HCT116 (cell line): Measurements from ENCODE around the gene MYO3B. TPM values are rescaled to one million over a fixed set of nuclear protein-coding genes. Genes with fewer than 3 reads are reported as not detected.

ENCODE experiments used
- ATAC-seq: fragments of 200-7000 bp; cut with Tn5 transposase; 2 replicates; pipeline ENCODE4 v1.9.1; 2020; ENCODE audit warnings: mild to moderate bottlenecking, moderate library complexity
- BruUV-seq: library from RNA; stranded (reverse); fragments of 400-500 nt; replicated peaks from 2 replicates; lab custom pipeline; 2021; lab: Mats Ljungman, UMichigan
- CTCF ChIA-PET: fragments of 300-600 bp; sonication (Branson Sonifier 250); formaldehyde crosslinking; loops from one replicate; lab custom pipeline; 2021; ENCODE audit warnings: antibody characterized with exemption; lab: Charles Lee
- POLR2A ChIA-PET: fragments of 300-600, 350-600 bp; sonication (Branson Sonifier 250); formaldehyde crosslinking; loops from one replicate; lab custom pipeline; 2021; ENCODE audit warnings: antibody characterized with exemption; lab: Charles Lee
- RAD21 ChIA-PET, 2 experiments: fragments of 300-600 bp; sonication (Branson Sonifier 250); formaldehyde crosslinking; loops; one replicate each; lab custom pipeline; 2023; ENCODE audit warnings: low total read pairs in 2 of 2; ENCODE audit not compliant: uncharacterized antibody in 2 of 2, unreplicated experiment in 2 of 2, low non-redundant PET in 1 of 2; lab: Charles Lee
- DNase-seq: peaks from one replicate; pipeline ENCODE4 v3.0.0-alpha.2; 2010; ENCODE audit warnings: low read depth, low spot score
- H2AFZ ChIP-seq: fragments of 200-600 bp; shearing (Covaris generic), sonication (generic); 2 replicates; pipeline ENCODE4 v1.6.1; 2017; ENCODE audit warnings: low read depth, mixed run types, mixed read lengths, antibody characterized with exemption, low read length; ENCODE audit not compliant: poor library complexity, severe bottlenecking
- H3K27ac ChIP-seq: 2 replicates; pipeline ENCODE4 v1.5.1; 2012; ENCODE audit warnings: low read depth, low read length
- H3K27me3 ChIP-seq: fragments of 200-600 bp; sonication (generic); 2 replicates; pipeline ENCODE4 v1.6.1; 2016; ENCODE audit warnings: mixed run types, low read length, mixed read lengths; ENCODE audit not compliant: insufficient read depth
- H3K36me3 ChIP-seq, 2 experiments: fragments of 200-500 bp in 1 of 2; fragments of 200-600 bp in 1 of 2; sonication (Bioruptor generic) in 1 of 2; sonication (generic) in 1 of 2; 2 replicates each; pipeline versions ENCODE4 v1.5.1 to v1.6.1; 2014 to 2016; ENCODE audit warnings: low read length in 2 of 2, inconsistent platforms in 1 of 2, mixed read lengths in 1 of 2, mixed run types in 1 of 2; ENCODE audit not compliant: insufficient read depth in 2 of 2, control insufficient read depth in 1 of 2
- H3K4me1 ChIP-seq, 2 experiments: fragments of 200-600 bp in 1 of 2; sonication (generic) in 1 of 2; 2 replicates each; pipeline versions ENCODE4 v1.5.1 to v1.6.1; 2012 to 2017; ENCODE audit warnings: low read length in 2 of 2, inconsistent platforms in 1 of 2, mild to moderate bottlenecking in 1 of 2, mixed read lengths in 1 of 2, mixed run types in 1 of 2, moderate library complexity in 1 of 2; ENCODE audit not compliant: insufficient read depth in 2 of 2, control insufficient read depth in 1 of 2
- H3K4me2 ChIP-seq: fragments of 200-600 bp; sonication (generic); 2 replicates; pipeline ENCODE4 v1.6.1; 2017; ENCODE audit warnings: mixed run types, low read length, mixed read lengths
- H3K4me3 ChIP-seq, 2 experiments: fragments of 200-600 bp in 1 of 2; sonication (generic) in 1 of 2; replicated peaks in 1 of 2; 2 replicates each; pipeline ENCODE4 v1.5.1; 2011 to 2016; ENCODE audit warnings: low read length in 2 of 2, control low read depth in 1 of 2, low read depth in 1 of 2, mild to moderate bottlenecking in 1 of 2, mixed read lengths in 1 of 2, mixed run types in 1 of 2
- H3K79me2 ChIP-seq: fragments of 200-600 bp; sonication (generic); 2 replicates; pipeline ENCODE4 v1.6.1; 2017; ENCODE audit warnings: mild to moderate bottlenecking, mixed run types, low read length, moderate library complexity, mixed read lengths; ENCODE audit not compliant: insufficient read depth
- H3K9ac ChIP-seq: fragments of 200-600 bp; sonication (generic); 2 replicates; pipeline ENCODE4 v1.6.1; 2016; ENCODE audit warnings: low read length, mixed read lengths
- H3K9me2 ChIP-seq: fragments of 200-600 bp; sonication (generic), shearing (Covaris generic); 2 replicates; pipeline ENCODE4 v1.6.1; 2017; ENCODE audit warnings: mixed run types, mild to moderate bottlenecking, moderate library complexity; ENCODE audit not compliant: insufficient read depth
- H3K9me3 ChIP-seq, 2 experiments: fragments of 200-500 bp in 1 of 2; fragments of 200-600 bp in 1 of 2; sonication (Bioruptor generic) in 1 of 2; sonication (generic) in 1 of 2; 2 replicates each; pipeline ENCODE4 v1.6.1; 2014 to 2017; ENCODE audit warnings: low read length in 2 of 2, mixed read lengths in 2 of 2, inconsistent platforms in 1 of 2, low read depth in 1 of 2, mild to moderate bottlenecking in 1 of 2, mixed run types in 1 of 2, moderate library complexity in 1 of 2; ENCODE audit not compliant: control insufficient read depth in 1 of 2, insufficient read depth in 1 of 2
- H4K20me1 ChIP-seq: fragments of 200-600 bp; sonication (generic), shearing (Covaris generic); 2 replicates; pipeline ENCODE4 v1.6.1; 2017; ENCODE audit warnings: mixed run types, mild to moderate bottlenecking, moderate library complexity; ENCODE audit not compliant: insufficient read depth
- CBX3 ChIP-seq: IDR thresholded peaks from 2 replicates; pipeline ENCODE4 v1.6.1; 2012; ENCODE audit warnings: low read depth
- CEBPB ChIP-seq: IDR thresholded peaks from 2 replicates; pipeline ENCODE4 v1.6.1; 2012; ENCODE audit warnings: low read depth
- EGR1 ChIP-seq: IDR thresholded peaks from 2 replicates; pipeline ENCODE4 v1.6.1; 2012; ENCODE audit warnings: low read depth
- JUND ChIP-seq: IDR thresholded peaks from 2 replicates; pipeline ENCODE4 v1.6.1; 2012
- SIN3A ChIP-seq: IDR thresholded peaks from 2 replicates; pipeline ENCODE4 v1.6.1; 2012; ENCODE audit warnings: low read depth
- SP1 ChIP-seq: IDR thresholded peaks from 2 replicates; pipeline ENCODE4 v1.6.1; 2012; ENCODE audit warnings: low read depth
- SRF ChIP-seq: IDR thresholded peaks from 2 replicates; pipeline ENCODE4 v1.6.1; 2012; ENCODE audit warnings: low read depth
- TCF7L2 ChIP-seq: IDR thresholded peaks from 2 replicates; pipeline ENCODE4 v1.7.0; 2011; ENCODE audit warnings: borderline replicate concordance, inconsistent platforms; ENCODE audit not compliant: insufficient read depth, insufficient read length; ENCODE audit errors: extremely low read depth
- ZFX ChIP-seq: fragments of 450-650 bp; IDR thresholded peaks from 2 replicates; pipeline ENCODE4 v1.6.1; 2017
- ZNF274 ChIP-seq: fragments of 200-500 bp; sonication (Bioruptor generic); IDR thresholded peaks from 2 replicates; pipeline ENCODE4 v1.6.1; 2014; ENCODE audit warnings: mild to moderate bottlenecking, low read depth, low read length, inconsistent platforms
- intact Hi-C: fragments of 100-400 bp; cut with micrococcal nuclease; formaldehyde crosslinking; loops from 2 replicates; pipeline ENCODE4 v1.10.0; 2022
- total RNA-seq: library from RNA; stranded (reverse); gene quantifications from one replicate; pipeline ENCODE4 v1.2.1, GENCODE V29; 2021; ENCODE audit not compliant: unreplicated experiment
- TF ChIP-seq, protein P1 (sequence below), 3 experiments: fragments of 200-600 bp in 1 of 3; sonication (generic) in 1 of 3; IDR thresholded peaks in 2 of 3; conservative IDR thresholded peaks in 1 of 3; 2 replicates each; pipeline ENCODE4 v1.5.1; 2012 to 2017; ENCODE audit warnings: low read depth in 2 of 3, low read length in 2 of 3, antibody characterized with exemption in 1 of 3, borderline replicate concordance in 1 of 3, control low read depth in 1 of 3, mild to moderate bottlenecking in 1 of 3, mixed read lengths in 1 of 3, mixed run types in 1 of 3, moderate library complexity in 1 of 3; ENCODE audit not compliant: insufficient read depth in 1 of 3
- TF ChIP-seq, protein P2 (sequence below): IDR thresholded peaks from 2 replicates; pipeline ENCODE4 v1.6.1; 2011; ENCODE audit warnings: mild to moderate bottlenecking, low read length, moderate library complexity; ENCODE audit not compliant: insufficient replicate concordance; ENCODE audit errors: extremely low read depth
- TF ChIP-seq, protein P3 (sequence below): IDR thresholded peaks from 2 replicates; pipeline ENCODE4 v1.6.1; 2012

The MYO3B gene
- total RNA-seq, 1 experiment from 2014 or later, result not detected

DNA sequence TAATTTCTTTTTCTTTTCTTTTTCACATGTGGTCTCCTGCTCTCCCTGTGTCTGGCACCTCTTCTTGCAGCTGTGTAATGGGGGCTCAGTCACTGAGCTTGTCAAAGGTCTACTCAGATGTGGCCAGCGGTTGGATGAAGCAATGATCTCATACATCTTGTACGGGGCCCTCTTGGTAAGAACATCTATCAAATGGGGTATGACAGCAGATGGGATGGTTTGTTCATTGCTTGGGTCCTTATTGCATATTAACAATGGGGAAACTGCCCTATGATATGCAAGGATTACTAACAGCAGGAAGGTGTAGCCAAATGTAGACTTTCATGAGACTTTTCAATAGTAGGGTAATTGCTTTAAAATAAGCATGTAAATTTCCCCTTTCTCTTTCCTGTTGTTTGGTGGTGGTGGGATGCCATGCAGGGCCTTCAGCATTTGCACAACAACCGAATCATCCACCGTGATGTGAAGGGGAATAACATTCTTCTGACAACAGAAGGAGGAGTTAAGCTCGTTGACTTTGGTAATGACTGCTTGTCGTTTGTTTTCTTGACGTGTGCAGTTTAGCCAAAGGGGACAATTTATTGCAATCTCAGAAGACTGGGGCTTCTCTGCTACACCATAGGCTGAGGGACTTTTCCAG, 36.5 kb downstream of the MYO3B start:
- no TSS peak for BruUV-seq
- H3K27ac ChIP-seq, result no peak overlapping the region
- CTCF ChIA-PET, result no interaction called here

DNA sequence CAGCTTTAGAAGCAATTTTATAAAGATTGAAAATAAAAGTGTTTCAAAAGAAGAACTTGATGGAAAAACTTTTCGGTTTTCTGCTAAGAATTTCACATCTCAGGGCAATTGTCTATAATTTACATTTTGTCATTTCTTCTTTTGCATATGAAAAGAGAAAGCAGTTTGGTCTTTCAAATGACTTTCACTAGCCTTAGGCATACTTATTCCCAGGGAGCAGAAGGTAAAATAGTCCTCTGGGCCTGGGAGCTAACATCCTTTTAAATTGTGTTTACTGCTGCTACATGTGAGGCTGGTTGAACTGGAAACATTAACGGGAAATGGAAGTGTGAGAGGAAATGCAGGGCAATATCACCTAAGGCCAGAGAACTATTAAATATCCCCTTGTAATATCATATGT, 37.1 kb downstream of the MYO3B start:
- Histone ChIP-seq H4K20me1 (no peaks in the 10 kb centered on the region), H3K9me3 (no peaks in the 10 kb centered on the region), H3K4me2 (no peak overlapping the region), H2AFZ (no peak overlapping the region), H3K27me3 (no peaks in the 10 kb centered on the region), H3K36me3 (no peaks in the 10 kb centered on the region), H3K27ac (no peak overlapping the region), H3K9me2 (no peaks in the 10 kb centered on the region), H3K4me3 (no peak overlapping the region), H3K9ac (no peak overlapping the region), H3K4me1 (no peaks in the 10 kb centered on the region), H3K79me2 (no peaks in the 10 kb centered on the region)
- no peak for ATAC-seq
- ChIA-PET CTCF (no interaction called here), RAD21 (no interaction called here), POLR2A (no interaction called here)
- intact Hi-C loops, result no loop called here
- BruUV-seq, result no TSS peak
- no peak for DNase-seq
- no peak for TF ChIP-seq EGR1
- no peak for TF ChIP-seq SIN3A
- no peak for TF ChIP-seq ZNF274
- TF ChIP-seq, protein P1, sequence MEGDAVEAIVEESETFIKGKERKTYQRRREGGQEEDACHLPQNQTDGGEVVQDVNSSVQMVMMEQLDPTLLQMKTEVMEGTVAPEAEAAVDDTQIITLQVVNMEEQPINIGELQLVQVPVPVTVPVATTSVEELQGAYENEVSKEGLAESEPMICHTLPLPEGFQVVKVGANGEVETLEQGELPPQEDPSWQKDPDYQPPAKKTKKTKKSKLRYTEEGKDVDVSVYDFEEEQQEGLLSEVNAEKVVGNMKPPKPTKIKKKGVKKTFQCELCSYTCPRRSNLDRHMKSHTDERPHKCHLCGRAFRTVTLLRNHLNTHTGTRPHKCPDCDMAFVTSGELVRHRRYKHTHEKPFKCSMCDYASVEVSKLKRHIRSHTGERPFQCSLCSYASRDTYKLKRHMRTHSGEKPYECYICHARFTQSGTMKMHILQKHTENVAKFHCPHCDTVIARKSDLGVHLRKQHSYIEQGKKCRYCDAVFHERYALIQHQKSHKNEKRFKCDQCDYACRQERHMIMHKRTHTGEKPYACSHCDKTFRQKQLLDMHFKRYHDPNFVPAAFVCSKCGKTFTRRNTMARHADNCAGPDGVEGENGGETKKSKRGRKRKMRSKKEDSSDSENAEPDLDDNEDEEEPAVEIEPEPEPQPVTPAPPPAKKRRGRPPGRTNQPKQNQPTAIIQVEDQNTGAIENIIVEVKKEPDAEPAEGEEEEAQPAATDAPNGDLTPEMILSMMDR (IDR thresholded peaks at IDR 0.05 in 2 of 3, conservative IDR thresholded peaks at IDR 0.05 in 1 of 3; ENCODE audit: borderline replicate concordance in 1 of 3, insufficient read depth in 1 of 3, low read depth in 2 of 3, low read length in 2 of 3), result no peak
- no peak for TF ChIP-seq JUND
- TF ChIP-seq CBX3, result no peak
- TF ChIP-seq CEBPB, result no peak
- TF ChIP-seq, protein P2, sequence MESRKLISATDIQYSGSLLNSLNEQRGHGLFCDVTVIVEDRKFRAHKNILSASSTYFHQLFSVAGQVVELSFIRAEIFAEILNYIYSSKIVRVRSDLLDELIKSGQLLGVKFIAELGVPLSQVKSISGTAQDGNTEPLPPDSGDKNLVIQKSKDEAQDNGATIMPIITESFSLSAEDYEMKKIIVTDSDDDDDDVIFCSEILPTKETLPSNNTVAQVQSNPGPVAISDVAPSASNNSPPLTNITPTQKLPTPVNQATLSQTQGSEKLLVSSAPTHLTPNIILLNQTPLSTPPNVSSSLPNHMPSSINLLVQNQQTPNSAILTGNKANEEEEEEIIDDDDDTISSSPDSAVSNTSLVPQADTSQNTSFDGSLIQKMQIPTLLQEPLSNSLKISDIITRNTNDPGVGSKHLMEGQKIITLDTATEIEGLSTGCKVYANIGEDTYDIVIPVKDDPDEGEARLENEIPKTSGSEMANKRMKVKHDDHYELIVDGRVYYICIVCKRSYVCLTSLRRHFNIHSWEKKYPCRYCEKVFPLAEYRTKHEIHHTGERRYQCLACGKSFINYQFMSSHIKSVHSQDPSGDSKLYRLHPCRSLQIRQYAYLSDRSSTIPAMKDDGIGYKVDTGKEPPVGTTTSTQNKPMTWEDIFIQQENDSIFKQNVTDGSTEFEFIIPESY, result no peak
- TF ChIP-seq TCF7L2, result no peak

More for the DNA sequence above, 36.5 kb downstream of the MYO3B start:
- POLR2A ChIA-PET, result no interaction called here
- no peaks in the 10 kb centered on the region for H3K9me2 ChIP-seq
- no peaks in the 10 kb centered on the region for H3K27me3 ChIP-seq
- H3K9ac ChIP-seq, result no peak overlapping the region
- H3K79me2 ChIP-seq, result no peaks in the 10 kb centered on the region
- no peaks in the 10 kb centered on the region for H3K9me3 ChIP-seq
- H2AFZ ChIP-seq, result no peak overlapping the region
- H3K36me3 ChIP-seq, result no peaks in the 10 kb centered on the region
- no peaks in the 10 kb centered on the region for H4K20me1 ChIP-seq
- H3K4me3 ChIP-seq, result no peak overlapping the region
- H3K4me2 ChIP-seq, result no peak overlapping the region
- TF ChIP-seq, protein P3, sequence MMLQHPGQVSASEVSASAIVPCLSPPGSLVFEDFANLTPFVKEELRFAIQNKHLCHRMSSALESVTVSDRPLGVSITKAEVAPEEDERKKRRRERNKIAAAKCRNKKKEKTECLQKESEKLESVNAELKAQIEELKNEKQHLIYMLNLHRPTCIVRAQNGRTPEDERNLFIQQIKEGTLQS, result no peak
- no peak for TF ChIP-seq SRF
- no peak for TF ChIP-seq JUND
- no peak for TF ChIP-seq ZFX
- no peak for TF ChIP-seq CBX3
- TF ChIP-seq SP1, result no peak
- TF ChIP-seq, protein P2, result no peak
- TF ChIP-seq, all 23 proteins: peak for 0
- DNase-seq (no peak), ATAC-seq (no peak)
- H3K4me1 ChIP-seq, result no peaks in the 10 kb centered on the region
- intact Hi-C loops, result no loop called here
- RAD21 ChIA-PET, result no interaction called here
